RCC 7860 (cell line): ENCODE measurements around the gene SPTSSA.
"Not testable (repeated sequence)": the region's sequence is repeated elsewhere in the genome, so short reads cannot be mapped to it uniquely, and the experiment has no call there.

Experiments used
- DNase-seq: peaks from one replicate; pipeline ENCODE4 v3.0.0-alpha.2; 2015; ENCODE audit warnings: low spot score
- FAIRE-seq: peaks from 2 replicates; lab custom pipeline; 2012; peaks lifted over from hg19 to GRCh38; lab: Jason Lieb, UNC

Gene SPTSSA

DNA sequence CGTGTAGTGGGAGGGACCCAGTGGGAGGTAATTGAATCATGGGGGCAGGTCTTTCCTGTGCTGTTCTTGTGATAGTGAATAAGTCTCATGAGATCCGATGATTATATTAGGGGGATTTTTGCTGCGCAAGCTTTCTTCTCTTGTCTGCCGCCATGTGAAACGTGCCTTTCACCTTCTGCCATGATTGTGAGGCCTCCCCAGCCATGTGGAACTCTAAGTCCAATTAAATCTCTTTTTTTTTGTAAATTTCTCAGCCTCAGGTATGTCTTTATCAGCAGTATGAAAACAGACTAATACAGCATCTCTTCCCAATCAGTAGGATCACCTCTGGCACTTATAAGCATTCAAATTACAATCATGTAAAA is 34.0 kb downstream of the SPTSSA start:
- not testable (repeated sequence) for DNase-seq, FAIRE-seq

DNA sequence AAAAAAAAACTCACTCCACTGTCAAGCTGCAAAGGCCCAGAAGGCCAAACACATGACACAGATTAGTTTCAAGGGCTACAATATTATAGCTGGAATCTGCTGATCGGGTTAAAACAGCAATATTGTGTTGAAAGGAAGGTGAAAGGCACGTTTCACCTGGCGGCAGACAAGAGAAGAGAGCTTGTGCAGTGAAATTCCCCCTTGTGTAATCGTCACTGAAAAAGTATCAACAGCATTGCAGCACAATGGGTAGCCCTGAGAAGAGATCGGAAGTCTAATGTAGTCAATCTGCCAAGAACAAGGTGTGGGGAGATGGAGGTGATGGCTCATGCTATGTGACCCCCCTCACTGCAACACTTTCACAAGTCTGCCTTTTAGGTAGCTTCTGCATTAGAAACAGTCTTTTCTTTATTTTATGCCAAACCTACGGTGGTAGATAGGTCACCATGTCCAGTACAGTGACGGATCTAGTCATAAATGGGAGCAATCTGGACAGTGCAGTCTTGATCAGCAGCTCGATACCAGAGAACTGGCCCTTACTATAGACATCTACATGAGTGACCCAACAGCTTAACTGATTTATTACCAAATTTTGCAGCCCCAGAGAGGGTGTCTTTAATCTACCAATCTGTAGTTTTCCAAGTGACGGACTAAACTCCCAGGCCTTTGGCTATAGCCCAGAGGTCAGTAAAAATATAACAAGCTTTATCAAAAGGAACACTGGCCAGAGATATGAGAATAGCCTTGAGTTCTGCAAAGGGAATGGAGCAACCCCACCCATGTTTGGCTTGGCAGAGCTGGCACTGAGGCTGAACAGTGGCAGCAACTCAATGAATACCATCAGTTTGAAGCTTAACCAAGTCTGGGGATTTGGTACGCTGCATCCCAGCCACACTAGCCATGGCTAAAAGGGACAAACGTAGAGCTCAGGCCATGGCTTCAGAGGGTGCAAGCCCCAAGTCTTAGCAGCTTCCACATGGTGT is 35.4 kb downstream of the SPTSSA start:
- no peak for FAIRE-seq

DNA sequence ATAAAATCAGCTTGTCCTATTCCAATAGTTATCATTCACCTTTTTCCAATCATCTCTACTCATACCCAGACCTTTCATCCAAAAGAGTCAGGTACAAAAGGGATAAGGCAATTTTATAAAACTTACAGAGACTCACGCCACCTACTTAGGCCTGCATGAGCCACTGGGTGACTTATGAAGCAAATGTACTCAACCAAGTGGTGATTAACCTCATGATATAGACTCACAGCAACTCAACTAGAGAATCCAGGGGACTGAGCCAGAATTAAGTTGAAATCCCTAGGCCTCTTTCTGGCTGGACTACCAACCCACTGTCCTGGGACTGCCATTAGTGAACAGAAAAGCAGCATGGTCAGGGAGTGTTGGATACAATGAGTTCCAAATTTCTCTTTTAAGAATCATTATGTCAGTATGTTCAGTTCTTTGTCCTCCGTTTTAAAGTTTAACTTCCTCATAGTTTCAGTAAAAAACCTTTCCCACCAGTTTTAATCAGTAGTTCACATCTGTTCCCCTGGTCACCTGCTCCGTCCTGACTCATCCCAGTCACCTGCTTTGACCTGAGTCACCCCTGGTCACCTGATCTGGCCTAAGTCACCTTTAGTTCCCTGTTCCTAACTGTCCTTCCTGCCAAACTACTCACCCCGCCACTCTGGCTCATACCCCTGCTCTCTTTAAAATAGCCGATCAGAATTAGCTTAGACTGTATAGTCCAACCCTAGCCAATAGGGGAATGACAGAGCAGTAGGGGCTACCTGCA is 36.8 kb downstream of the SPTSSA start:
- DNase-seq = no peak
- no peak for FAIRE-seq

More for the DNA sequence above, 35.4 kb downstream of the SPTSSA start:
- no peak for DNase-seq

DNA sequence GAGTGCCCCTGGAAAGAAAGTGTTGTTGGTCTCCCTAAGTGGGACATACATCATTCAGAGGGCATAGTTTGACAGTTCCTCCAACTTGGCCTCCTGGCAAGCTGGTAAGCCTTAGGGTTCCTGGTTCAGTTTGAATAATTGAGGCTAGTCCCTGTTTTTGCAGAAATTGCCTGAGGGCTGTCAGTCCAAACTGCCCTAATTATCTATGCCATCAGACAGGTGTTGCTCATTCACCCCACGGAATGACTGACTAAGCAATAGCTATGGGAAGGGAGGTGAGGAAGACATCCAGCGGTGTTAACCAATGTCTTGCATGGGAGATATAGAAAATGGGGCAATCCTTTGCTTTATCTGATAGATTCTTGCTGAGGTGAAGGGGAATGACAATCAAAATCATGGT is 37.6 kb downstream of the SPTSSA start:
- FAIRE-seq (no peak), DNase-seq (no peak)

DNA sequence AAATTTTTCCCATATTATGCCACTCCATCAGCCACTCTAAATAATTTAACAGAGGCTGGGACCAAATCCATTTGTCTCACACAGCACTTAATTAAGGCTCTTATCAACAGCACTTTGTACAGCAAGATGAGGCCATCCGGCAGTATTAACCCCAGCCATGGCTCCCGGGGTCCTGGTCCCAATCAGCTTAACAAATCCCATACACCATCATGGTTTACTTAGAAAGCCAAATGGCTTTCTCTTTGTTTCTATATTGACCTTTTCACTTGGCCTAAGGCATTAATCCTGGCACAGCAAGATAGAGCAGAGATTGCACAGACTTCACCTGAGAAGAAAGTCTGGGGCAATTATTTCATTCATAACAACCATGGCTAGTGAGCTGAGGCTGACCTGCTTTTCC is 38.6 kb downstream of the SPTSSA start:
- DNase-seq (no peak), FAIRE-seq (no peak)

DNA sequence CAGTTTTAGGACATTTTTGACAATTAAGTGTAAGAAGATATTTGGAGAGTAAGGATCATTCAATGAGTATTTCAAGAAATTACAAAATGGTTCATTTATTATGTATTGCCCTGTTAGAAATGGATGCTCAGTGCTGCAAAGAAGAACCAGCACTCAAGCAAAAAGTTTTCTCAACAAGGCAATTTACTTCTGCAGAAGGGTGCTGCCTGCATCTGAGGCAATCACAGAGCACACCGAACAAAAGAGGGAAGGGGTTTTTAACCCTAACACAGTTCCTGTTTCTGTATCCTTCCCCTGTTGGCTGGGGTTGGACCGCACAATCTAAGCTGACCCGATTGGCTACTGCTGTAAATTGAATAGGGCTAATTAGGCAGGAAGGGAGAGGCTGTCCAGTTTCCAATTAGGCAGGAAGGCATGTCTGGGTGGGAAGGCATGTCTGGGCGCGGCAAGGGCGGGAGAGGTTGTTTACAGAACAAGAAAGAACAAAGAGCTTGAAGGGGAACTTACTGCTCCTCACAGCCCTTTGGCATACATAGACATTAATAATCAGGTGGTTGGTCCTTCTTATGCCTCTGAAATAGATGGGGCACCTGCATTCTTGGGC is 41.4 kb downstream of the SPTSSA start:
- FAIRE-seq (no peak), DNase-seq (no peak)

DNA sequence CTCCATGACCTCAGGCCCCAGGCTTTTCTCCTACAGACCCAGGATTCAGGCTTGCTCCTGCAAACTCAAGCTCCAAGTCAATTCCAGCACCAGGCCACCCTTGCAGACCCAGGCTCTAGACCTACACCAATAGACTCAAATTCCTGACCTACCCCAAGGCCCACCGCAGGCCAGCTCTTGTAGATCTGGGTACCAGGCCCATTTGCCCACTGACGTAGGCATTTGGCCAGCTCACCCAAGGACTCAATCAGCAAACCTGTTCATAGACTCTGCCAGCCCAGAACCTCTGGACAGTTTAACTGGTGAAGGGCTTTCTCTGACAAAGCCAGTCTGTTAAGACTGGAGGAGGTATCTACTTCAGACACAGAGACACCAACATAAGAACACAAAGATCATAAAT is 52.3 kb downstream of the SPTSSA start:
- FAIRE-seq (no peak), DNase-seq (no peak)

DNA sequence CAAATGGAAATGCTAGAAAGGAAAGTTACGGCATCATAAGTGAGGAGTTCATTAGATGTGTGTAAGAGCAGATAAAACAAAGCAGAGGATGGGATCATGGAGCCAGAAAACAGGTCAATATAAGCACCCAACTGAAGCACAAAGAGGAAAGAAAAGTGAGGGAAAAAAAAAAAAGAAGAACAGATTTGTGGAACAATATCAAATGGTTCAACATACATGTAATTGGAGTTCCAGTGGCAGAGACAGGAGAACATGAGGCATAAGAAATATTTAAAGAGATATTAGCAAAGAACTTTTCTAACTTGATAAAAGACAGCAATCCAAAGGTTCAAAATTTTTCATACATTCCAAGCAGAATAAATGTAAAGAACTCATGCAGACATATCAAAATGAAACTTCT is 54.1 kb downstream of the SPTSSA start:
- DNase-seq (no peak), FAIRE-seq (no peak)

DNA sequence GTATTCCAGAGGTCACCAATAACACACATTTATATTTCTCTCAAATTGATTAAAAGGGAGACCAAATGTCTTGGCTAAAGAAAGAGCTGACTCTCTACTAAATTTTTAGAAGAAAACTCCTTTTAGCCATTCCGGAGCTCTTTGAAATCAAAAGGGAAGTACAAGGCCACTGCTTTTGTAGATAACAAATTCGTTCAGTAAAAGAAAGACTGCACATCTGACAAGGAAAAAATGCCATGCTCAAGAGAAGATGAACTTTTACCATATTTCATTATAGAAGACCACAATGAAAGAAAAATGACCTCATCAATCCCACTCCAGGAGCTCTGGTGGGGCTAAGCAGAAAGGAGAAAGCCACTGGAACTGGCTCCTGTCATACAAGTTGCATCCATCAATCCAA is 57.6 kb downstream of the SPTSSA start:
- DNase-seq = no peak
- FAIRE-seq = no peak

DNA sequence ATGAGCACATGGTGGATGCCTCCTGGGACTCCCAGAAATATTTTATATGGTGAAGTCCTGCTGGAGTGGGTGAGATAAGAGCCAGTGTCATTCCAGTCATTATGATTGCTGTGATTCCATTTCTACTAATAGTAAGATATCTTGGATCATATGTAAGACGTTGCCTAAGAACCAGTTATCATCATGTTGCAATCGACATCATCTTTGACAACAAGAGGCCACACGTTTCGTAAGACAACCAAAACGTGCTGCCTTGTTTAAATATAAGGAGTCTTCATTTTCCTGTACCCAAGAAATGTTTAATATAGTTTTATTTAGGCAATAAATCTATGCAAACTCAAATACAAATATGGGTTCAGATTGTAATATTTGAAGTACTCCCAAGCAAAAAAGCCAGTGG is 58.4 kb downstream of the SPTSSA start:
- DNase-seq (no peak), FAIRE-seq (no peak)

DNA sequence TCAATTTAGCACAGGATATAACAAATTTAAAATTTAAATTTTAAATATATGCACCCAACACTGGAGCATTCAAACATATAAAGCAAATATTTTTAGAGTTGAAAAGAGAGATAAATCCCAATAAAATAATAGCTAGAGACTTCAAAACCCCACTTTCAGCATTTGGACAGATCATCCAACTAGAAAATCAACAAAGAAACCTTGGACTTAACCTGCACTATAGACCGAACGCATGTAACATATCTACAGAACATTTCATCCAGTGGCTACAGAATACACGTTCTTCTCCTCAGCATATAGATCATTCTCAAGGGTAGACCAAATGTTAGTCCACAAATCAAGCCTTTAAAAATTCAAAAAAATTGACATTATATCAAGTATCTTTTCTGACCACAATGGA is 64.0 kb downstream of the SPTSSA start:
- DNase-seq (no peak), FAIRE-seq (no peak)

DNA sequence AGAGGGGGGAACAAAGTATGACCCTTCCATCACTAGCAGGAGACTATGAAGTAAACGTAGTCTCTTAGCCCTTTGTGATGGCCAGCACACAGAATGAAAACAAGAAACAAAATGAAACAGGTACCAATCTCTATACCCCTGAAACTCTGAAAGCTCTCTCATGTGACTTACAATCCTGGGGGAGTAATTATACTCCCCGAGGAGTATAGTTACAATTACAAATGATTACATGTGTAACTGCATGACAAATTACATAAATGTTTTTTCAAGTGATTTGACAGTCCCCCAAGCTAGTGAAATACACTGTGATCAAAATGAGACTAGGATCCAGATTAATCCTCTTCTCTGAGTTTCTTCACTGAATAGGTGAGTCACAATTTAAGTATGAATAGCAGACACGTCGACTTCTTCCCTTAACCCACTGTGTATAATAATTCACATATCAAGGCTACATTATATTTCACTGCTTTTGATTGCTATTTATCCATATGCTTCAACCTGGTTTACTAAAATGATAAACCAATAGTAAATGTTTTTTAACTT is 74.0 kb downstream of the SPTSSA start:
- FAIRE-seq (no peak), DNase-seq (no peak)

DNA sequence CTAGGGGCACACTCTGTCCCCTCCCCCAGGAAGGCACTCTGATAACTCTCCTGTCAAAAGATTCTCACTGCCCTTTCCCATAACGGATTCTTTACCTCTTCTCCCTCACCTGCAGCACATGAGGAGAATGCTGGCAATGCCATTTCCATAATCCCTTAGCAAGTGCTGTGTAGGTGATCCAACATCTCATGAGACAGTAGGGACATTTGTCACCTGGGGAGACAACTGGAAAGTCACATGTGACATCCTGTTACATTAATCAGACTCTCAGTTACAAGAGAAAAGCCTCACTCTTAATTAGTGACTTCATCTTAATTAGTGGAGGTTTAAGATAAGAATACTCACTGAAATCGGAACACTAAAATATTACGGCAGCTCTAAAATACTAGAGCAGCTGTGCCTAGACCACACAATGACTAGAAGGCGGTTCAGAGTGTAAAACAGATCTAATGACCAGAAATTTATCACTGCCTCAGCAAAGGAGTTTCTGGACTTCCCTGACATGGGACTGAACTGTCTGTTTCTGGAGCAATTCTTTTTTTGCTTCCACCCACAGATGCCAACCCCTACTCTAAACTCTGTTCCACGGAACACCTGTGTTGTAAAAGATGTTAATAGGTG is 75.1 kb downstream of the SPTSSA start:
- DNase-seq (no peak), FAIRE-seq (no peak)

DNA sequence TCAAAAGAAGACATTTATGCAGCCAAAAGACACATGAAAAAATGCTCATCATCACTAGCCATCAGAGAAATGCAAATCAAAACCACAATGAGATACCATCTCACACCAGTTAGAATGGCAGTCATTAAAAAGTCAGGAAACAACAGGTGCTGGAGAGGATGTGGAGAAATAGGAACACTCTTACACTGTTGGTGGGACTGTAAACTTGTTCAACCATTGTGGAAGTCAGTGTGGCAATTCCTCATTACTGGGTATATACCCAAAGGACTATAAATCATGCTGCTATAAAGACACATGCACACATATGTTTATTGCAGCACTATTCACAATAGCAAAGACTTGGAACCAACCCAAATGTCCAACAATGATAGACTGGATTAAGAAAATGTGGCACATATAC is 76.2 kb downstream of the SPTSSA start:
- DNase-seq, FAIRE-seq: not testable (repeated sequence)

DNA sequence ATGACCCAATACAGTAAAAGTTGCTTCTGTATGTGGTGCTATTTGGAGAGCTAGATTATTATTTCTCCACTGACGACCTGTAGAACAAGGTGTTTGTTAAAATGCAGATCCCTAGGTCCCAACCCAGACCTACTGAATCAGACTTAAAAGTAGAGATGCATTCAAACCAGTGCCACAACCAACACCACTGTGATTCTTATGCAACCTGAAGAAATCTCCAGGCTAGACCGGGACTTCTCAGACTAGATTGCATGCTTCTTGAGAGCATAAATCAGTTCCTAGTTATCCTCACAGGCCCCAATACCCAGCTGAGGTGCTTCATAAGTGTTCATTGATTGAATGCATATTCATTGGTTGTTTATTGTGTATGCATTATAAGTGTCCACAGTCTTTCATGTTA is 78.2 kb downstream of the SPTSSA start:
- FAIRE-seq (no peak), DNase-seq (no peak)
